ENCODE results near the gene THOC2.
"Not testable (repeated sequence)": the region's sequence is repeated elsewhere in the genome, so short reads cannot be mapped to it uniquely, and the experiment has no call there.

Gene THOC2

DNA sequence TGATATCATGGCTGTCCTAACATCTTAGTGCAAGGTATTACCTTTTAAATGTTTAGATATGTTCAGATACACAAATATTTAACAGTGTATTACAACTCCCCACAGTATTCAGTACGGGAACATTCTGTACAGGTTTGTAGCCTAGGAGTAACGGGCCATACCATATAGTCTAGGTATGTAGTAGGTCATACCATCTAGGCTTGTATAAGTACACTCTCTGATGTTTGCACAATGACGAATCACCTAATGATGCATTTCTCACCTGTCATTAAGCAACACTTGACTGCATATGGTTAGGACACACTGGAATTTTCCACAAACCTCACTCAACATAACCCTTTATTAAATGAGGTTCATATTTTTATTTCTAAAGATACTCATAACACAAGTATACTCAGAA is 67.7 kb downstream of the THOC2 start:
- DNase-seq, result no peak

DNA sequence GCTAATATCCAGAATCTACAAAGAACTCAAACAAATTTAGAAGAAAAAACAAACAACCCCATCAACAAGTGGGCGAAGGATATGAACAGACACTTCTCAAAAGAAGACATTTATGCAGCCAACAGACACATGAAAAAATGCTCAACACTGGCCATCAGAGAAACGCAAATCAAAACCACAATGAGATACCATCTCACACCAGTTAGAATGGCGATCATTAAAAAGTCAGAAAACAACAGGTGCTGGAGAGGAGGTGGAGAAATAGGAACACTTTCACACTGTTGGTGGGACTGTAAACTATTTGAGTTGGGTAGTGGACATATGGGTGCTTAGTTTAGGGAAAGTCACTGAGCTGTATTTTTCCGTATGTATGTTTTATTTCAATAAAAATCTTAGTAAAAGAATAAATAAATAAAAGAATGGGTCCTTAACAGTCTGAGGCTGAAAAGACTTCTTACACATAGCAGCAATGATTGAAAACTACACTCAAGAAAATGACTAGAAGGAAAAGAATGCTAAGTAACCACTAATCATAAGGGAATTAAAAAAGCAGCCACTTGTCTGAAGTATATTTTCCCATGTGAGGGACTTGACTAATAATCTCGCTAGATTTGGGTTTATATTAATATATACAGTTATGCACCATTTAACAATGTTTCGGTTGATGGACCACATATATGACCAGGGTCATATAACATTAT is 68.2 kb downstream of the THOC2 start:
- not testable (repeated sequence) for DNase-seq

DNA sequence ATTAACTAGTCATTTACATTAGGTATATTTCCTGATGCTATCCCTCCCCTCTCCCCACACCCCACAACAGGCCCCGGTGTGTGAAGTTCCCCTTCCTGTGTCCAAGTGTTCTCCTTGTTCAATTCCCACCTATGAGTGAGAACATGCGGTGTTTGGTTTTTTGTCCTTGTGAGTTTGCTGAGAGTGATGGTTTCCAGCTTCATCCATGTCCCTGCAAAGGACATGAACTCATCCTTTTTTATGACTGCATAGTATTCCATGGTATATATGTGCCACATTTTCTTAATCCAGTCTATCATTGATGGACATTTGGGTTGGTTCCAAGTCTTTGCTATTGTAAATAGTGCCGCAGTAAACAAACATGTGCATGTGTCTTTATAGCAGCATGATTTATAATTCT is 69.1 kb downstream of the THOC2 start:
- not testable (repeated sequence) for DNase-seq

DNA sequence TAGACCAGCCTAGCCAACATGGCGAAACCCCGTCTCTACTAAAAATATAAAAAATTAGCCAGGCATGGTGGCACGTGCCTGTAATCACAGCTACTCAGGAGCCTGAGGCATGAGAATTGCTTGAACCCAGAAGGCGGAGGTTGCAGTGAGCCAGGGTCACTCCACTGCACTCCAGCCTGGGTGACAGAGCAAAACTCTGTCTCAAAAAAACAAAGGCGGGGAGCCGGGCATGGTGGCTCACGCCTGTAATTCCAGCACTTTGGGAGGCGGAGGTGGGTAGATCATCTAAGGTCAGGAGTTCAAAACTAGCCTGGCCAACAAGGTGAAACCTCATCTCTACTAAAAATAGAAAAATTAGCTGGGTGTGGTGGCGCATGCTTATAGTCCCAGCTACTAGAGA is 76.3 kb downstream of the THOC2 start:
- not testable (repeated sequence) for DNase-seq

DNA sequence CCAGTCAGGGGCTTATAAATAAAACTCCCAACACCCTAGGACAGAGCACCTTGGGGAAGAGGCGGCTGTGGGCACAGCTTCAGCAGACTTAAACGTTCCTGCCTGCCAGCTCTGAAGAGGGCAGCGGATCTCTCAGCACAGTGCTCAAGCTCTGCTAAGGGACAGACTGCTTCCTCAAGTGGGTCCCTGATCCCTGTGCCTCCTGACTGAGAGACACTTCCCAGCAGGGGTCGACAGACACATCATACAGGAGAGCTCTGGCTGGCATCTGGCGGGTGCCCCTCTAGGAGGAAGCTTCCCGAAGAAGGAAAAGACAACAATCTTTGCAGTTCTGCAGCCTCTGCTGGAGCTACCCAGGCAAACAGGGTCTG is 84.1 kb downstream of the THOC2 start:
- DNase-seq, result not testable (repeated sequence)

DNA sequence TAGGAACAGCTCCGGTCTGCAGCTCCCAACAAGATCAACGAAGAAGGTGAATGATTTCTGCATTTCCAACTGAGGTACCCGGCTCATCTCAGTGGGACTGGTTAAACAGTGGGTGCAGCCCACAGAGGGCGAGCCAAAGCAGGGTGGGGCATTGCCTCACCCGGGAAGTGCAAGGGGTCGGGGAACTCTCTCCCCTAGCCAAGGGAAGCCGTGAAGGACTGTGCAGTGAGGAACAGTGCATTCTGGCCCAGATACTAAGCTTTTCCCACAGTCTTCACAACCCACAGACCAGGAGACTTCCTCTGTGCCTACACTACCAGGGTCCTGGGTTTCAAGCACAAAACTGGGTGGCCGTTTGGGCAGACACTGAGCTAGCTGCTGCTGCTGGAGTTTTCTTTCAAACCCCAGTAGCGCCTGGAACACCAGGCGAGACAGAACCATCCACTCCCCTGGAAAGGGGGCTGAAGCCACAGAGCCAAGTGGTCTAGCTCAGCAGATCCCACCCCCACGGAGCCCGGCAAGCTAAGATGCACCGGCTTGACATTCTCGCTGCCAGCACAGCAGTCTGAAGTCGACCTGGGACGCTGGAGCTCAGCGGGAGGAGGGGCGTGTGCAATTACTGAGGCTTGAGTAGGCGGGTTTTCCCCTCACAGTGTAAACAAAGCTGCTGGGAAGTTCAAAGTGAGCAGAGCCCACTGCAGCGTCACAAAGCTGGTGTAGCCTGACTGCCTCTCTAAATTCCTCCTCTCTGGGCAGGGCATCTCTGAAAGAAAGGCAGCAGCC is 84.6 kb downstream of the THOC2 start:
- no peak for DNase-seq

DNA sequence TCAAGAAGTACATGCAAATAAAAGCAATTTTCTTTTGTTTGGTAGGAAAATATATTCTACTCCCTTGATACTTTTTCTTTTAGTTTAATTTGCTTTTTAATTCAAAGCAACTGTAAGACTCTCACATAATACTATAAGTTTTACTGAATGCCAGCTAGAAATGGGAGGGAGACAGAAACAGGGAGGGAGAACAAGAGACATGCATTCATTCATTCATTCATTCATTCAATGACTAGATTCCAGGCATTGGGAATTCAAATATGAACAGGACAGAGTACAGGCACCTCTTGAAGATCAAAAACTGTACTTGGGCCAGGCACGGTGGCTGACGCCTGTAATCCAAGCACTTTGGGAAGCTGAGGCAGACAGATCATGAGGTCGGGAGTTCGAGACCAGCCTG is 85.6 kb downstream of the THOC2 start:
- DNase-seq, result no peak

DNA sequence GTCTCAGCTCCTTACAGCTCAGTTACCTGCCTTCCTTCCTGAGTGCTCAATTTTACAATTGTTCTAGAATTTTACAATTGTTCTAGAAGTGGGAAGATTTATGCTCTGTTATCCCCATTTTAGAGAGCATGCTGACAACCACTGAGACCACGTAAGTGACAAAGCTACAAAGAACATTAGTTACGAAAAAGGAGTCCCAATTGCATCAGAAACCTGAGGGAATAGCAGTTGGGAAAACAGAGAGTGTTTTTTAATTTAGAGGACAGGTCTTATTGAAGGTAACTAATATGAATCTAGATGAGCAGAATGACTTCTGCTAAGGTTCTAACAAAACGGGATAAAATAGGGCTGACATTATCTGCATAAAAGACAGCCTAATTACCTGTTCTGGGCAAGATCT is 103.3 kb downstream of the THOC2 start:
- no peak for DNase-seq

DNA sequence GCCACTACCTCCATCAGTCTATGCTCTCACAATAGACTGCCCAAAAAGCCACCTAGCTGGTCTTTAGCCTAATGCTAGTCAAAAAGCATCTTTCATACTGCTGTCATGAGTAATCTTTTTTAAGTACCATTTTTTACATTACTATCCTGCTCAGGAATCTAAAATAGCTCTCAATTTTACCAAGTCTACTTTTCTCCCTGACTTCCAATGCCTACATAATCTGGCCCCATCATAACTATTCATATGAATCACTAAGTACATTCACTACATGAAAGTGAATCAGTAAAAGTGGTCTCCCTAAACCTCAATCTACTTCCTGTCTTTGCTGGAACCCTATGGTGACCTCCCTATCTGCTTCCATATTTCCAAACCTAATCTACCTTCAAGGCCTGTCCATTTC is 105.9 kb downstream of the THOC2 start:
- no peak for DNase-seq

DNA sequence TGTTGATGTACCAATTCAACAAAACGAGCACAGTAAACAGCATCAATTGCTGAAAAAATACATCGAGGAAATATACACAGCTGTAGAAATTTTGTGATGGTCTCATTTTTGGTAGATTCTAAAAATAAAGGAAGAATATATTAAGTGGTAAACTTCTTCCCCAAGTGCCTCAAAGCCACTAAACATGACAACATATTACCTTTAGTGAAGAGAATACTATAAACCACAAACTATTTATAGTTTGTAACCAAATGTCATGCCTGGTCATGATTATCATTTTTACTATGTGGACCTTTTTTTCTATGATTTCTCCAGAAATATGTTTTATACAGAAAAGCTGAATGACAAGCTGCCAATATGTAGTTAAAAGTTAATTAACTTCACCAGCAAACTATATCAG is 106.9 kb downstream of the THOC2 start:
- DNase-seq, result no peak

DNA sequence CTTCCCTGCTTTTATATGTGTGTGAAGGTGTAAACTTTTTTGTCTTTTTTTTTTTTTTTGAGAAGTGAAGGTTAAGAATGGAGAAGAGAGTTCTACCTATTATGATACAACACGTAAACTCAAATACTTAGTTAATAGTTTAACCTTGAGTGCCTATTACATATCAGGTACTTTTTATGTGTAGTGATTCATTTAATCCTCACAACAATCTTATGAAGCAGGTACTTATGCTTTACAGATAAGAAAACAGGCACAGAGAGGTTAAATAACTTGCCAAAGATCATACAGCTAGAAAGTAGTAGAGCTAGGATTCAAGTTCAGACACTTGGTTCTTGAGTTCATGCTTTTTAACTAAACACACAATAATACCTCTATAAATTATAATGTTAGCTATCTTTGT is 107.4 kb downstream of the THOC2 start:
- DNase-seq, result no peak

DNA sequence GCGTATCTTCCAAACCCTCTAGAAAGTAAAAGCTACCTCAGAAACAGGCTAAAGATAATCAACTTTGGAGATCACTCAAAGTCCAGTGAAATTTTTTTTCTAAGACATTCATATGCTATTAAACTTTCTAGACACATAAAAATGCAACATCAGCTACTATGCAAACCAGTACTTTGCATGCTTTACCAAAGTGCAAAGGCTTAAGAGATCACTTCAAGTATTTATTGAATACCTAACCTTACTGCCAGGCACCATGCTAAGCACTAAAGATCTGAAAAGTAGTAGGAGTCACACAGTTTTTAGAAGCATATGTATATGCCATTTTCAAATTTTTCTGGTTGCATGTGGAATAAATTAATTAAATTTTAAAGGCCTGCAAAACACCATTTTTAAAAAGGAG is 115.8 kb downstream of the THOC2 start:
- no peak for DNase-seq

DNA sequence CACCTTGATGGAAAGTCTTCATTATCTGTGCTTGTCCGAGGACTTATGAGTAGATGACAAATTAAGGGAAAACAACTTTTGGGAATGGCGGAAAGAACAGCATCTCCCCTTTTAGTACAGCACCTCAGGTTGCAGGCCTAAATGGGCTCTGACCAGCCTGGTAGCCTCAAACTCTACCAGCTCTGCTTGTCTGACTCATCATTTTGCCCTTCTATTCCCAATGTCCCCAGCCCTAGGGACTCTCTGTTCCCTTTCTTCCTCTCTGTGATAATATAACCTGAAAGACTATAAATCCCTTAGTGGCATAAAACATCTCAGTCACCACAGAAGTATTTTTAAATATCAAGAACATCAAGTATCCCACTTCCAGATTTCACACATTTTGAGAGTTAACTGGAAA is 121.9 kb downstream of the THOC2 start:
- DNase-seq, result no peak

DNA sequence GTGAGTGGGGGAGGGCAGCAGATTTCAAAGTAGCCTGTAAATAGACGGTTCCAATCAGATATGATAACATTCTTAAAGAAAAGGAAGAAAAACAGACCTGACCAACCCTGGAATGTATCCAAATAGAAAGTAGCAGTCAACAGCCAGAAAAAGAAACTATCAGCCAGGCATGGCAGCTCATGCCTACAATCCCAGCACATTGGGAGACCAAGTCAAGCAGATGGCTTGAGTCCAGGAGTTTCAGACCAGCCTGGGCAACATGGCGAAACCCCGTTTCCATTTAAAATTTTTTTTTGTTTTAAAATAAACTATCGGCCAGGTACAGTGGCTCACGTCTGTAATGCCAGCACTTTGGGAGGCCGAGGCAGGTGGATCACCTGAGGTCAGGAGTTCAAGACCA is 125.0 kb downstream of the THOC2 start:
- DNase-seq, result no peak

DNA sequence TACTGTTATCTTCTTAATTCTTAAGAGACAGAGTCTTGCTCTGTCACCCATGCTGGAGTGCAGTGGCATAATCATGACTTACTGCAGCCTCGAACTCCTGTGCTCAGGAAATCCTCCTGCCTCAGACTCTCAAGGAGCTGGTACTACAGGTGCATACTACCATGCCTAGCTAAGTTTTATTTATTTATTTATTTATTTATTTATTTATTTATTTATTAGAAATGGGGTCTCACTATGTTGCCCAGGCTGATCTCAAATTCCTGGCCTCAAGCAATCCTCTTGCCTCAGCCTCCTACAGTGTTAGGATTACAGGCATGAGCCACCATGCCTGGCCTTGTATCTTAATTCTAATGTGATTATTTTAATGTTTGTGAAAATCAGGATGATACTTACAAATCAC is 125.6 kb downstream of the THOC2 start:
- DNase-seq, result no peak

DNA sequence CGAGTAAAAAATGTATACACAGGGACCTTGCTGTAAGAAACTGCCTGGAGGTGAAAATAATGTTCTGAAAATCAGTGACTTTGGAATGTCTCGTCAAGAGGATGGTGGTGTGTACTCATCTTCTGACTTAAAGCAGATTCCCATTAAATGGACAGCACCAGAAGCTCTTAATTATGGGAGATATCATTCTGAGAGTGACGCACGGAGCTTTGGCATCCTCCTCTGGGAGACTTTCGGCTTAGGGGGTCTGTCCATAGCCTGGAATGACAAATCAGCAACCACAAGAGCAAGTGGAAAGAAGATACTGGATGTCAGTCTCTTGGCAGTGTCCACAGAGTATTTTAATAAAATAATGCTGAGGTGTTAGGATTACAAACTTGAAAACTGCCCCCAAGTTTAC is 129.4 kb downstream of the THOC2 start:
- DNase-seq, result no peak

DNA sequence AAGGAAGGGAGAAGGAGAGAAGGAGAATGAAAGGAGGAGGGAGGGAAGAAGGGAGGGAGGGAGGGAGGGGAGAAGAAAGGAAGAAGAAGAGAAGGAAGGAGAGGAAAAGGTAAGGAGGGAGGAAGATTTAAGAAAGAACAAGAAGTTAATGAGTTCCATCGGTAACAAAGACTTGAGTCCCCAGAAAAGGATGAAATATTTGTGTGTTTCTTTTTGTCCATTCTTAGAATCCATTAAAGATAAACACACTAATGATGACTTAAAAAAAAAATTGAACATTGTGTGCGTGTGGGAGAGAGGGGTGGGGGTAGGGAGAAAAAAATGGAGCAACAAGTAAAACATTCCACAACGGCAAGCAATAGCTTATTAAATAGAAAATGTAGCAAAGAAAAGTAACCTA is 131.4 kb downstream of the THOC2 start:
- no peak for DNase-seq

DNA sequence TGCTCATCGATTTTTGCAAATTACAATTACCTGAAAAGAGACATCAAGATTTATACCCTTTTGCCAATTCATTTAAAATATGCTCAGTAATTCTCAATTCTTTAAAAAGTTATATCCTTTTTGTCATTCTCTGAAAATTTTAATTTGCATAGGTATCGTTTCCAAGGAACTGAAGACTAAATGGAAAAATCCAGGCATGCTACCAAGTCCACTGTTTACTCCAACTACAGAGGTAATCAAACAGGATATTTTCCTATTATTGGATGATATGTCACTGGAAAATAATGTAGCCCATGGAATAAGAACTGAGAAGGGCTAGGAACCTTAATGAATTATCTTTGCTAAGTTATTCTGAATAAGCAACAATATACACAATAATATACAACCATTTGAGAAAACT is 132.7 kb downstream of the THOC2 start:
- no peak for DNase-seq

DNA sequence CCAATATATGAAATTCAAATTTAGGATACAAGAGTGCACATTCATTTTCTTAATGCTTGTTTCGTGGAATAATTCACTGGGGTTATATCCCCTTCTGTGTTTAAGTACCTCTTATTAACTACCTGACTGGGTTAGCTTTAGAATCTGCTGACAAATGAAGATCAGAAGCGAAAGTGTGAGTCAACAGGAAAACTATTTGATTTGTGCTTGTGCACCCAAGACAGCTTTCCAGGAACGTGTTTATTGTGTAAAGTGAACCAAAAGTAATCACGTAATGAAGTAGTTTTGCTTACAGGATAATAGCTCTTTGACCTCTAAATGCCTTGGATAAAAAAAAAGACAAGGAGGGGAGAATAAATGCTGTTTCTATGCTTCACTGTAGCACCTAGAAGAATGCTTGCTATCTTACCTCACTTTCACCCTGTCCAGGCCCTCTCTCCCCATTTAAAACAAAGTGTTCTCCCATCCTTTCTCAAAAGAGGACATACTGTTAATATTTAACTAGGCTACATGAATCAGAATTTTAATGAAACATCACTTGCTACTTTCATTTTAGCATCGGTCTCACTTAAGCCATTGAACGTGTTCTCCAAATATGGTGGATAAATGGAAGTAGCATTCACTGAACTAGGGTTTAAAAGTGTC is 141.9 kb downstream of the THOC2 start:
- DNase-seq, result no peak

DNA sequence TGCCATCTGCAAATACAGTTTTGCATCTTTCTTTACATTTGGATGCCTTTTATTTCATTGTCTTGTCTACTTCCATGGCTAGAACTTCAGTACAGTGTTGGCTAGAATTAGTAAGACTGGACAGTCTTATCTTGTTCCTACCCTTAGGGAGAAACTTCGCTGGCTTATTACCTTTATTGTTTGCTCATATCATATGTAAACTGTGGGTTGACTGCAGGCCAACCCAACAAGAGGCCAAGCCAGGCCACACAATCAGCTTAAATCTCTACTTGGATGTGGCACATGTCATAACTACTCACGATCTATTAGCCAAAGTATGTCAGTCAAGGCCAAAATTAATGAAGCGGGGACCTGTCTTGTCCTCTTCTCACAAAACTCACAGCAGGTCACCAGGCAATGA is 144.1 kb downstream of the THOC2 start:
- no peak for DNase-seq

DNA sequence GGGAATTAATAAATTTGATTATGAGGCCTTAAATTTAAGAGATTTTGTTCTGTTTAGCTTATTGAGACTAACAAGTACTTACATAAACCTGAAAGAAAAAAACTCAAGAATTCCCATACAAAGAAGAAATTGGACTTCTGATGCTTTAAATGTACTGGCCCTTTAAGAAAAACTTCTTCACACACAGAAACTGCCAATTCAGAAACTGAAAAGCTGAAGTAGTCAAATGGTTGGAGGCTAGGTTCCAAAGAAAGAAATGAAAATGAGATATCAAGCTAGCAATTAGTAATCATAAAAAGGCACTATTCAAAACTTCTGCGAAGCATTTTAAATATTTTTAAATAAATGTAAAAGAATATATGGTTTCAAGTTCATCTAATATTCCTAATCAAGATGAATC is 151.3 kb downstream of the THOC2 start:
- no peak for DNase-seq

DNA sequence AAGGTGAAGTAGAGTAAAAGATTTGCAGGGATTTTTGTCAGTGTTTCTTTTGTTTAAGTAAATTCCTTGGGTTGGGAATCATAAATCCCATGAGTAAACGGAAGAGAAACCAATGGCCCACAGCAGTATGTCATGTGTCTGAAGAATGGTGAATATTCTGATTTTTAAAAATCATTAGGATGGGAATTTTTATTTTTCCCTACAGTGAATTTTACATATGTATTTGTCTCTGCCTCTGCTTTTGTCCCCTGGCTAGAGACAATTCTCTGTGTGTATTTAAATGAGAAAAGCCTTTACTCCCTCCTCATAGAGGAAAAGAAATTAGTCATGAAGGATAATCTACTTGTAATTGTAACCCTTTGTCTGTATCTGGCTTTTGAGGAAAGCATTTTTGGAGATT is 152.1 kb downstream of the THOC2 start:
- no peak for DNase-seq

DNA sequence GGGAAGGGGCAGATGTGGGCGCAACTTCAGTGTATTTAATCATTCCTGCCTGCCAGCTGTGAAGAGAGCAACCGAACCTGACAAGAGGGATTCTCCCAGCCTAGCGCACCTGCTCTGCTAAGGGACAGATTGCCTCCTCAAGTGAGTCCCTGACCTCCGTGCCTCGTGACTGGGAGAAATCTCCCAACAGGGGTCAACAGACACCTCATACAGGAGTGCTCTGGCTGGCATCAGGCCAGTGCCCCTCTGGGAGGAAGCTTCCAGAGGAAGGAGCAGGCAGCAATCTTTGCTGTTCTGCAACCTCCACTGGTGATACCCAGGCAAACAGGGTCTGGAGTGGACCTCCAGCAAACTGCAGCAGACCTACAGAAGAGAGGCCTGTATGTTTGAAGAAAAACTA is 158.8 kb downstream of the THOC2 start:
- DNase-seq, result not testable (repeated sequence)

DNA sequence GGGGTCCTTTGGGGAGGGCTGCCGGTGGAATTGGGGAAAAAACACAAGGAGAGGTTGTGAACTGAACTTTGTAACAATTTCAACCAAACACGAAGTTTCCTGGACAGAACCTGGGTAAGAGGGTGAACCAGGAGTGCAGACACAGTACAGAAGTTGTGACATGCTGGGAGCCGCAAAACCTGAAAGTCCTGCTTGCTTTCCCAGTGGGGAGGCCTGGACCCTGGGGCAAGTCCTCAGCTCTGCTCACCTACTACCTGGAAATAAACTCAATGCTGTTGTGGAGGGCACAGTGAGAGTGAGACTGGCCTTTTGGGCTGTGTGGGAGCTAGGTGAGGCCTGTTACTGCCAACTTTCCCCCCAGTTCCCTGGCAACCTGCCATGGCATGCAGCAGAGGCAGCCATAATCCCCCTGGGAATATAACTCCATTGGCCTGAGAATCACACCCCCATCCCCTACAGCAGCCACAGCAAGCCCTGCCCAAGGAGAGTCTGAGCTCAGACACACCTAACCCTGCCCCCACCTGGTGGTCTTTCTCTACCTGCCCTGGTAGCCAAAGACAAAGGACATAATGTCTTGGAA is 162.8 kb downstream of the THOC2 start:
- DNase-seq, result no peak

All from effector CD4-positive, alpha-beta T cell (primary cell).